ENCODE measurements around the gene METAP1.
"Not testable (repeated sequence)": the region's sequence is repeated elsewhere in the genome, so short reads cannot be mapped to it uniquely, and the experiment has no call there.

METAP1 gene

GRCh38 chr4:98977557-98977956 is 18.0 kb upstream of the METAP1 start:
- no peak overlapping the region for H3K27ac ChIP-seq
- TF ChIP-seq ZFX (IDR thresholded peaks at IDR 0.05): no peak
- TF ChIP-seq CTCF (conservative IDR thresholded peaks at IDR 0.05): no peak

- H3K27ac ChIP-seq: no peak overlapping the region
- no peak for TF ChIP-seq ZFX (IDR thresholded peaks at IDR 0.05)
- TF ChIP-seq CTCF (conservative IDR thresholded peaks at IDR 0.05): no peak
Observed at GRCh38 chr4:98987720-98988119, 7.8 kb upstream of the METAP1 start.

GRCh38 chr4:98992835-98993234 is 2.7 kb upstream of the METAP1 start:
- H3K27ac ChIP-seq: not testable (repeated sequence)

GRCh38 chr4:98993419-98994071 is 2.0 kb upstream of the METAP1 start:
- TF ChIP-seq CTCF (conservative IDR thresholded peaks at IDR 0.05): no peak
- no peak for TF ChIP-seq ZFX (IDR thresholded peaks at IDR 0.05)
- no peak overlapping the region for H3K27ac ChIP-seq

- TF ChIP-seq CTCF (conservative IDR thresholded peaks at IDR 0.05) (no peak), ZFX (IDR thresholded peaks at IDR 0.05) (no peak)
- peak overlapping the region; percentile 98 for H3K27ac ChIP-seq
Observed at GRCh38 chr4:98994474-98995182, 893 bp upstream of the METAP1 start.

- H3K27ac ChIP-seq: peak overlapping the region; percentile 98
- TF ChIP-seq CTCF (conservative IDR thresholded peaks at IDR 0.05) (no peak), ZFX (IDR thresholded peaks at IDR 0.05) (no peak)
Observed at GRCh38 chr4:98996056-98996764, 689 bp downstream of the METAP1 start.

- TF ChIP-seq ZFX (IDR thresholded peaks at IDR 0.05) (no peak), CTCF (conservative IDR thresholded peaks at IDR 0.05) (no peak)
- peak overlapping the region; percentile 98 for H3K27ac ChIP-seq
Observed at GRCh38 chr4:98996765-98997068, 1.2 kb downstream of the METAP1 start.

All from C4-2B (cell line).